ENCODE data around the gene CTTNBP2NL.
"Not testable (repeated sequence)": the region's sequence is repeated elsewhere in the genome, so short reads cannot be mapped to it uniquely, and the experiment has no call there.

The CTTNBP2NL gene

GRCh38 chr1:112478314-112478713 is 82.3 kb downstream of the CTTNBP2NL start:
- no peak for TF ChIP-seq CTCF (IDR thresholded peaks at IDR 0.05; ENCODE audit: borderline replicate concordance, insufficient read depth, low read depth, low read length)
- H3K4me3 ChIP-seq (ENCODE audit: low read depth, low read length), result no peak overlapping the region

- not testable (repeated sequence) for H3K4me3 ChIP-seq (ENCODE audit: low read depth, low read length)
Observed at GRCh38 chr1:112486063-112486462, 90.0 kb downstream of the CTTNBP2NL start.

GRCh38 chr1:112487686-112488085 is 91.7 kb downstream of the CTTNBP2NL start:
- H3K4me3 ChIP-seq (ENCODE audit: low read depth, low read length), result not testable (repeated sequence)

- H3K4me3 ChIP-seq (ENCODE audit: low read depth, low read length), result no peak overlapping the region
Observed at GRCh38 chr1:112488141-112488540, 92.1 kb downstream of the CTTNBP2NL start.

GRCh38 chr1:112492076-112492475 is 96.1 kb downstream of the CTTNBP2NL start:
- TF ChIP-seq CTCF (IDR thresholded peaks at IDR 0.05; ENCODE audit: borderline replicate concordance, insufficient read depth, low read depth, low read length), result no peak
- no peak overlapping the region for H3K4me3 ChIP-seq (ENCODE audit: low read depth, low read length)

More at GRCh38 chr1:112488141-112488540, 92.1 kb downstream of the CTTNBP2NL start:
- TF ChIP-seq CTCF (IDR thresholded peaks at IDR 0.05; ENCODE audit: borderline replicate concordance, insufficient read depth, low read depth, low read length), result no peak

- TF ChIP-seq CTCF (IDR thresholded peaks at IDR 0.05; ENCODE audit: borderline replicate concordance, insufficient read depth, low read depth, low read length), result no peak
Observed at GRCh38 chr1:112493351-112493750, 97.3 kb downstream of the CTTNBP2NL start.

GRCh38 chr1:112496290-112496689 is 100.3 kb downstream of the CTTNBP2NL start:
- no peak overlapping the region for H3K4me3 ChIP-seq (ENCODE audit: low read depth, low read length)
- no peak for TF ChIP-seq CTCF (IDR thresholded peaks at IDR 0.05; ENCODE audit: borderline replicate concordance, insufficient read depth, low read depth, low read length)

More at GRCh38 chr1:112493351-112493750, 97.3 kb downstream of the CTTNBP2NL start:
- no peak overlapping the region for H3K4me3 ChIP-seq (ENCODE audit: low read depth, low read length)

GRCh38 chr1:112501810-112502641 is 106.0 kb downstream of the CTTNBP2NL start:
- TF ChIP-seq CTCF (IDR thresholded peaks at IDR 0.05; ENCODE audit: borderline replicate concordance, insufficient read depth, low read depth, low read length), result peak; percentile 88

More at GRCh38 chr1:112501810-112502641, 106.0 kb downstream of the CTTNBP2NL start:
- peak overlapping the region; percentile 57 for H3K4me3 ChIP-seq (ENCODE audit: low read depth, low read length)
